Uterus (tissue), 4 donors: ENCODE data around the gene STXBP4. TPM values are rescaled to one million over a fixed set of nuclear protein-coding genes. Genes with fewer than 3 reads are reported as not detected.

Experiments used
- DNase-seq, 2 donors: peaks; one replicate each; pipeline ENCODE4 v3.0.0-alpha.2; 2019 to 2020
- H3K27ac ChIP-seq, 2 donors: fragments of 200-600 bp; sonication (generic); 1 replicate in 1 of 2; 2 replicates in 1 of 2; pipeline ENCODE4 v1.5.1; 2016 to 2018
- H3K27me3 ChIP-seq, 2 donors: fragments of 200-600 bp; sonication (generic); one replicate each; pipeline ENCODE4 v1.5.1; 2018 to 2019; ENCODE audit warnings: control low read depth in 1 of 2
- H3K36me3 ChIP-seq, 2 donors: fragments of 200-600 bp; sonication (generic); one replicate each; pipeline ENCODE4 v1.5.1; 2019; ENCODE audit warnings: control low read depth in 1 of 2
- H3K4me1 ChIP-seq, 2 donors: fragments of 200-600 bp; sonication (generic); one replicate each; pipeline ENCODE4 v1.5.1; 2018 to 2019; ENCODE audit warnings: control low read depth in 1 of 2
- H3K4me3 ChIP-seq, 2 donors: fragments of 200-600 bp; sonication (generic); 1 replicate in 1 of 2; 2 replicates in 1 of 2; pipeline ENCODE4 v1.5.1; 2018 to 2019; ENCODE audit warnings: mild to moderate bottlenecking in 1 of 2
- H3K9me3 ChIP-seq, 2 donors: fragments of 200-600 bp; sonication (generic); one replicate each; pipeline ENCODE4 v1.5.1; 2019; ENCODE audit warnings: control low read depth in 1 of 2
- POLR2A ChIP-seq, 2 donors: fragments of 450-650 bp; IDR thresholded peaks; one replicate each; pipeline ENCODE4 v1.6.1; 2016; ENCODE audit warnings: antibody characterized with exemption in 2 of 2, mild to moderate bottlenecking in 1 of 2, moderate library complexity in 1 of 2
- intact Hi-C: fragments of 100-400 bp; cut with DNase I; formaldehyde crosslinking; loops from one replicate; pipeline ENCODE4 v1.15.1; 2023; ENCODE audit warnings: low total_unique reads
- total RNA-seq, 4 donors: library from RNA; depleted of rRNA in 3 of 4; stranded (reverse); fragments of >200 nt in 3 of 4; gene quantifications; one replicate each; pipeline versions ENCODE4 v1.1.0 to v1.2.4, GENCODE V29; 2014 to 2023
- TF ChIP-seq, protein P1 (sequence below), 4 experiments: fragments of 200-600 bp in 2 of 4; fragments of 450-650 bp in 2 of 4; sonication (generic) in 2 of 4; IDR thresholded peaks; one replicate each; pipeline ENCODE4 v1.5.1; 2016 to 2019; ENCODE audit warnings: antibody characterized with exemption in 4 of 4, mild to moderate bottlenecking in 2 of 4, moderate library complexity in 1 of 4
- donor health status: DM: yes; HTN: yes; CAD: no.

Gene STXBP4
- total RNA-seq, 4 donors from 2014 or later: 2.8 to 100 (median 20.9) TPM

DNA sequence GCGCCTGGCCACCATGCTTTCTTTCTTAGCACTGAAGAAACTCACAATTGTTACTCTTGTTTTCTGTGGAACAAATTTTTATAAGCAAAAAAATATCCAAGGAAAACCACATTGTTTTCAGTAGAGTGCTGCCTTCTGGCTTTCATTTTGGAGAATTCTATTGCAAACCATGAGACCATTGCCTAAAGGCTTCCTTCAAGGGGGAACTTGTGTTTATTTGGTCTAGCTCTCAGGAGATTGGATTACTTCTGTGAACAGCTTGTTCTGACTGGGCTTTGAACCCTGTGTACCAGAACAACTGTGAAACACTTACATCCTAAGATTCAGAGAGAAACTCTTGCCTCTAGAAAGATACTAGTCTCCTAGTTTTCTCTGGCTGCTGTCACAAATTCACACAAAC, 35.9 kb upstream of the STXBP4 start:
- no peaks in the 10 kb centered on the region for H3K4me1 ChIP-seq
- H3K27me3 ChIP-seq: no peaks in the 10 kb centered on the region
- TF ChIP-seq POLR2A (IDR thresholded peaks at IDR 0.05): no peak
- TF ChIP-seq, protein P1, sequence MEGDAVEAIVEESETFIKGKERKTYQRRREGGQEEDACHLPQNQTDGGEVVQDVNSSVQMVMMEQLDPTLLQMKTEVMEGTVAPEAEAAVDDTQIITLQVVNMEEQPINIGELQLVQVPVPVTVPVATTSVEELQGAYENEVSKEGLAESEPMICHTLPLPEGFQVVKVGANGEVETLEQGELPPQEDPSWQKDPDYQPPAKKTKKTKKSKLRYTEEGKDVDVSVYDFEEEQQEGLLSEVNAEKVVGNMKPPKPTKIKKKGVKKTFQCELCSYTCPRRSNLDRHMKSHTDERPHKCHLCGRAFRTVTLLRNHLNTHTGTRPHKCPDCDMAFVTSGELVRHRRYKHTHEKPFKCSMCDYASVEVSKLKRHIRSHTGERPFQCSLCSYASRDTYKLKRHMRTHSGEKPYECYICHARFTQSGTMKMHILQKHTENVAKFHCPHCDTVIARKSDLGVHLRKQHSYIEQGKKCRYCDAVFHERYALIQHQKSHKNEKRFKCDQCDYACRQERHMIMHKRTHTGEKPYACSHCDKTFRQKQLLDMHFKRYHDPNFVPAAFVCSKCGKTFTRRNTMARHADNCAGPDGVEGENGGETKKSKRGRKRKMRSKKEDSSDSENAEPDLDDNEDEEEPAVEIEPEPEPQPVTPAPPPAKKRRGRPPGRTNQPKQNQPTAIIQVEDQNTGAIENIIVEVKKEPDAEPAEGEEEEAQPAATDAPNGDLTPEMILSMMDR (IDR thresholded peaks at IDR 0.05): no peak
- no peak overlapping the region for H3K27ac ChIP-seq
- DNase-seq: no peak
- no peaks in the 10 kb centered on the region for H3K9me3 ChIP-seq
- no peak overlapping the region for H3K4me3 ChIP-seq
- intact Hi-C loops: no loop called here
- no peaks in the 10 kb centered on the region for H3K36me3 ChIP-seq

DNA sequence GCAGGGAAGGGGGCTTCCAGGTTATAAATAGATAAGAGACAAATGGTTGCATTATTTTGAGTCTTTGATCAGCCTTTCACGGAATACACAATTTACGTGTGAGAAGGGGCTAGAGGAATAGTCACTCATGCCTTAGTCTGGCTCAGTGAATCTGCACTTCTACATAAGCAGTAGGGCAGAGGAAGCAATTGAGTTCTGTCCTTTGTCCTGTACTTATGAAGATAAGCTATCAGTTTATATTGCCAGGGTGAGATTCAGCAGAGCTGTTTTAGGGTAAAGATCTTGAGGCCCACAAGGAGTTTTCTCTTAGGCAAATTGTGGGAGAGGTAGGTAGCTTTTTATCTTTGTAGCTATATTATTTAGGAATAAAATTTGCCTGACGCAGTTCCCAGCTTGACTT, 34.6 kb upstream of the STXBP4 start:
- Histone ChIP-seq H3K4me3 (no peak overlapping the region), H3K36me3 (no peaks in the 10 kb centered on the region), H3K9me3 (no peaks in the 10 kb centered on the region), H3K27ac (no peak overlapping the region), H3K27me3 (no peaks in the 10 kb centered on the region), H3K4me1 (no peaks in the 10 kb centered on the region)
- no peak for DNase-seq
- TF ChIP-seq, protein P1 (IDR thresholded peaks at IDR 0.05): no peak
- TF ChIP-seq POLR2A (IDR thresholded peaks at IDR 0.05): no peak
- intact Hi-C loops: no loop called here

DNA sequence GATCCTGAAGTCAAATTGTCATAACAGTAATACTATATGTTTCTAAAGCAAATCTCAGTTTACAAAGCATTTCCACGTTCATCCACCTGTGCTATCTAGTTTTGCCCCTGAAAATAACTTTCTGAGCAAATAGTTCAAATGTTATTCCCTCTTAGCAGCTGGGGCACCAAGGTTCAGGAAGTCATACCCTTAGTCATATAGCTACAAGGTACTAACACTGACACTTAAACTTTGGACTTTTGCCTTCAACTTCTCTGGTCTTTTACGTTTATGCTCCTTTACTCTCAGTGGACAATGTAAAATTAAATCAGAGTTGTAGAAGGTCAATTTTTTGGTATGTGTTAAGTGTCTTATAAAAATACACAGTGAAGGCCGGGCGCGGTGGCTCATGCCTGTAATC, 33.1 kb upstream of the STXBP4 start:
- intact Hi-C loops: no loop called here
- no peaks in the 10 kb centered on the region for H3K36me3 ChIP-seq
- H3K4me3 ChIP-seq: no peak overlapping the region
- TF ChIP-seq, protein P1 (IDR thresholded peaks at IDR 0.05): no peak
- TF ChIP-seq POLR2A (IDR thresholded peaks at IDR 0.05): no peak
- no peaks in the 10 kb centered on the region for H3K9me3 ChIP-seq
- DNase-seq: no peak
- no peak overlapping the region for H3K27ac ChIP-seq
- H3K27me3 ChIP-seq: no peaks in the 10 kb centered on the region
- no peaks in the 10 kb centered on the region for H3K4me1 ChIP-seq

DNA sequence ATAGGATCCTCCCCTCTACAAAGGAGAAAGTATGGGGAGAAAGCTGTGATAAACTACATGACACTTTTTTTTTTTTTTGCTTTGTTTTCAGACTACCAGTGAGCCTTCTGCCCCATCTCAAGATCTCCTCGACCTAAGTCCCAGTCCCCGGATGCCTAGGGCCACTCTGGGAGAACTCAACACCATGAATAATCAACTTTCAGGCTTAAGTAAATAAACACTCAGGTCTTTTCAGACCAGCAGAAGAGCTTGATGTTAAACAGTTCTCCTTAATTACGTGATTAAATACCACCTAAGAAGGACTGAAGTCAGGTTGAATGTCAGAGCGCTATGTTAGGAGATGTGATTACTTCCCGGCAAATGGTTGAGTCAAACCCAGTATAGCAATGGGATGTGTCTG, 31.5 kb upstream of the STXBP4 start:
- Histone ChIP-seq H3K27ac (no peak overlapping the region), H3K27me3 (no peaks in the 10 kb centered on the region), H3K4me1 (no peaks in the 10 kb centered on the region), H3K36me3 (no peaks in the 10 kb centered on the region), H3K4me3 (no peak overlapping the region), H3K9me3 (no peaks in the 10 kb centered on the region)
- intact Hi-C loops: no loop called here
- no peak for TF ChIP-seq POLR2A (IDR thresholded peaks at IDR 0.05)
- TF ChIP-seq, protein P1 (IDR thresholded peaks at IDR 0.05): no peak
- no peak for DNase-seq

DNA sequence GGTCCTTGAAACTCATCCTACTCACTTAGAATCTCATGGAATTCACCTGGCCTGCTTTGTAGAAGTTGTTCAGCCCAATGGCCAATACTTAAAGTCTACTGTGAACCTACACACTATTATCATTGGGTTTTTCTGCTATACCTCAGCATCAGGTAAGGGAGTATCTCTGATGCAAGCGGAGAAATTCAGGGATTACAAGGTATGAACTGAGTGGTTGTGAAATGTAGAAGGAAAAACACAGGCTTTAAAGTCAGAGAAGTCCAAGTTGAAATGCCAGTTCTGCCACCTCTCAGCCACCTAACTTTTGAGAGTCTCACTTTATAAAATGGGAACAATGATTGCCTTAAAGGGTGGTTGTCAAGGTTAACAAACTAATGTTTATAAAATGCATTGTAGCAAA, 31.1 kb upstream of the STXBP4 start:
- intact Hi-C loops: no loop called here
- DNase-seq: no peak
- Histone ChIP-seq H3K36me3 (no peaks in the 10 kb centered on the region), H3K9me3 (no peaks in the 10 kb centered on the region), H3K4me3 (no peak overlapping the region), H3K27ac (no peak overlapping the region), H3K4me1 (no peaks in the 10 kb centered on the region), H3K27me3 (no peaks in the 10 kb centered on the region)
- TF ChIP-seq, protein P1 (IDR thresholded peaks at IDR 0.05): no peak
- no peak for TF ChIP-seq POLR2A (IDR thresholded peaks at IDR 0.05)
